ENCODE data around the gene CINP. TPM values are rescaled to one million over a fixed set of nuclear protein-coding genes. Genes with fewer than 3 reads are reported as not detected.

The CINP gene
- total and polyA plus RNA-seq, 2 experiments from 2014 or later: 54.0 to 63.1 TPM

GRCh38 chr14:102392506-102392905 lies 29.8 kb upstream of the CINP start (continued):
- TF ChIP-seq ETS1 (IDR thresholded peaks at IDR 0.05) (no peak), POLR2AphosphoS5 (IDR thresholded peaks at IDR 0.05; ENCODE audit: low read depth) (no peak), STAT1 (IDR thresholded peaks at IDR 0.05; ENCODE audit: unreplicated experiment) (no peak), EZH2 (IDR thresholded peaks at IDR 0.05; ENCODE audit: low read depth, unreplicated experiment) (no peak), CTCF (conservative IDR thresholded peaks at IDR 0.05; ENCODE audit: low read depth in 2 of 2) (no peak)

- no peak overlapping the region for H3K4me2 ChIP-seq
- Mint-ChIP-seq H3K4me1 (peaks cover 17% of the 10 kb centered on the region), H3K27ac (peak overlapping the region; percentile 13; the same call in 1 of the 2 replicates), H3K27me3 (ENCODE audit: insufficient read depth, low read depth, poor library complexity) (peaks cover 10% of the 10 kb centered on the region), H3K36me3 (ENCODE audit: low read depth) (peaks cover 11% of the 10 kb centered on the region), H3K9me3 (no peaks in the 10 kb centered on the region), H3K4me3 (no peak overlapping the region)
- no peak for ATAC-seq
- no peak overlapping the region for H3K4me3 ChIP-seq
- H3K4me1 ChIP-seq (ENCODE audit: insufficient read depth): peaks cover 13% of the 10 kb centered on the region
- H2AFZ ChIP-seq: no peak overlapping the region
- DNase-seq (ENCODE audit: low spot score): no peak
- H3K79me2 ChIP-seq (replicated peaks; ENCODE audit: insufficient read depth): no peaks in the 10 kb centered on the region
- H4K20me1 ChIP-seq (replicated peaks; ENCODE audit: insufficient read depth): no peaks in the 10 kb centered on the region
- no peaks in the 10 kb centered on the region for H3K36me3 ChIP-seq (ENCODE audit: insufficient read depth)
- no peaks in the 10 kb centered on the region for H3K9me2 ChIP-seq (ENCODE audit: insufficient read depth)
- H3K27ac ChIP-seq (ENCODE audit: low read depth): no peak overlapping the region
- no peaks in the 10 kb centered on the region for H3F3A ChIP-seq (replicated peaks; ENCODE audit: low read depth)
- no peaks in the 10 kb centered on the region for H3K27me3 ChIP-seq (ENCODE audit: insufficient read depth)
- no peak for TF ChIP-seq CREB1 (CRISPR knock-in tag; IDR thresholded peaks at IDR 0.05; ENCODE audit: low read depth)
- no peak for TF ChIP-seq REST (IDR thresholded peaks at IDR 0.05; ENCODE audit: unreplicated experiment)
- no peak for TF ChIP-seq POLR2AphosphoS5 (IDR thresholded peaks at IDR 0.05; ENCODE audit: low read depth)
- no peak for TF ChIP-seq JUNB (IDR thresholded peaks at IDR 0.05; ENCODE audit: unreplicated experiment)
- no peak for TF ChIP-seq CTCF (conservative IDR thresholded peaks at IDR 0.05; ENCODE audit: low read depth in 2 of 2)
- TF ChIP-seq ZNF331 (CRISPR knock-in tag; IDR thresholded peaks at IDR 0.05; ENCODE audit: low read depth): no peak
Measured at GRCh38 chr14:102390064-102390855, 27.6 kb upstream of the CINP start.
